Measurements from ENCODE around the gene ELFN1. TPM values are rescaled to one million over a fixed set of nuclear protein-coding genes. Genes with fewer than 3 reads are reported as not detected.

The ELFN1 gene
- total RNA-seq, 1 donor from 2014 or later = 4.3 TPM

DNA sequence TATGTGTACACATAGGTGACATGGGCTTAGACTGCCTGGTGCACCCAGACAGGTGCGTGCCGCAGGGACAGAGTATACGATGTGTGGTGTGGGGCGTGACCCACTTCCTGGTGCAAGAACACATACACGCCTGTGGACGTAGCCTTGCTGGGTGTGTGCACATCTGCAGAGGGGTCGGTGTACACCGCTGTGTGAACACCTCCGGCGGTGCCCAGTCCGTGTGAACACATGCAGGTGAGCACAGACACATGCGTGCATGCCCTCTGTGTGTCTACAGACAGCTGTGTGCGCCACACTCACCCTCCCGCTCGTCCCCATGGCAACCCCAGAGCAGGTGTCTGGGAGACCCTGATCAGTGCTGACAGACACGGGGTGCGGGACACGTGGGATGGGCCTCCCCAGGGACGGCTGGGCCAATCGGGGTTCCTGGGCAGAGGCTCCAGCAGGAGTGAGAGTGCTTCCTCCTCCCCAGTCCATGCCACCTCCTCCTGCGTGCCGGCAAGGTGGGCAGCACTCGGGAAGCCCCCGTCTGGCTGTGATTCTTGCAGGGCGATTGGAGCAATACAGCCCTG lies 23.4 kb downstream of the ELFN1 start:
- Histone ChIP-seq H3K4me3 (no peak overlapping the region), H3K27ac (no peak overlapping the region), H3K4me1 (no peaks in the 10 kb centered on the region), H3K9me3 (no peaks in the 10 kb centered on the region), H3K36me3 (no peaks in the 10 kb centered on the region), H3K27me3 (peaks cover 12% of the 10 kb centered on the region)
- DNase-seq = peak; percentile 60
- TF ChIP-seq CTCF (IDR thresholded peaks at IDR 0.05) = no peak
- intact Hi-C loops (cut with DNase I) = no loop called here
- ATAC-seq = no peak

GRCh38 chr7:1693991-1694524 lies 24.0 kb downstream of the ELFN1 start:
- Histone ChIP-seq H3K36me3 (no peaks in the 10 kb centered on the region), H3K27me3 (peaks cover 10% of the 10 kb centered on the region), H3K4me3 (no peak overlapping the region), H3K27ac (no peak overlapping the region), H3K9me3 (no peaks in the 10 kb centered on the region), H3K4me1 (no peaks in the 10 kb centered on the region)
- no peak for ATAC-seq
- intact Hi-C loops (cut with DNase I) = no loop called here
- peak; percentile 53 for DNase-seq
- no peak for TF ChIP-seq CTCF (IDR thresholded peaks at IDR 0.05)

GRCh38 chr7:1694611-1695511 lies 24.8 kb downstream of the ELFN1 start:
- intact Hi-C loops (cut with DNase I) = no loop called here
- Histone ChIP-seq H3K27me3 (peaks cover 4% of the 10 kb centered on the region), H3K4me3 (no peak overlapping the region), H3K36me3 (no peaks in the 10 kb centered on the region), H3K27ac (no peak overlapping the region), H3K4me1 (no peaks in the 10 kb centered on the region), H3K9me3 (no peaks in the 10 kb centered on the region)
- ATAC-seq = no peak
- DNase-seq = peak; percentile 54
- TF ChIP-seq CTCF (IDR thresholded peaks at IDR 0.05) = no peak

DNA sequence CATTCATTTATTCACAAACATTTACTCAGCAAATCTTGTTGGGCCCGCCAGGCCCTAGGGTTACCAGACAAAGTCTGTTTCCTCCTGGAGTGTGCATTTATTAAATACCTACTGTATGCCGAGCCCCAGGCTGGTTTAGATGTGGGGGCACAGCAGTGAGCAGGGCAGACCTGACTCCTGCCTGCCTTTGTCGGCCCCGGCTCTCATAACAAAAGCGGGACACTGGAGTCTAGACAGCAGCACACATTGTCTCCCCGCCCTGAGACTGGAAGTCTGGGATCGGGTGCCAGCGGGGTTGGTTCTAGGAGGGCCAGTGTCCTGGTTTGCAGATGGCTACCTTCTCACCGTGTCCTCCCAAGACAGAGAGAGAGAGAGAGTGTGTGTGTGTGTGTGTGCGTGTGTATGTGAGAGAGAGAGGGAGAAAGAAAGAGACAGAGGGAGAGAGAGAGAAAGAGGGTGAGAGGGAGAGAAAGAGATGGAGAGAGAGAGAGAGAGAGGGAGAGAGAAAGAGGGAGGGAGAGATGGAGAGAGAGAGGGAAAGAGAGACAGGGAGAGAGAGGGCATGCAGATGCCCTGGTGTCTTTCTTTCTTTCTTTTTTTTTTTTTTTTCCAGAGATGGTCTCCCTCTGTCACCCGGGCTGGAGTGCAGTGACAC lies 25.9 kb downstream of the ELFN1 start:
- ATAC-seq (no peak), DNase-seq (peak; percentile 53)
- no peak overlapping the region for H3K4me3 ChIP-seq
- no peaks in the 10 kb centered on the region for H3K9me3 ChIP-seq
- H3K4me1 ChIP-seq = no peaks in the 10 kb centered on the region
- H3K36me3 ChIP-seq = no peaks in the 10 kb centered on the region
- H3K27me3 ChIP-seq = peaks cover 4% of the 10 kb centered on the region
- intact Hi-C loops (cut with DNase I) = no loop called here
- no peak for TF ChIP-seq CTCF (IDR thresholded peaks at IDR 0.05)
- H3K27ac ChIP-seq = no peak overlapping the region

GRCh38 chr7:1696671-1697498 lies 26.8 kb downstream of the ELFN1 start:
- Histone ChIP-seq H3K4me3 (no peak overlapping the region), H3K36me3 (no peaks in the 10 kb centered on the region), H3K4me1 (no peaks in the 10 kb centered on the region), H3K27ac (no peak overlapping the region), H3K9me3 (no peaks in the 10 kb centered on the region), H3K27me3 (peaks cover 4% of the 10 kb centered on the region)
- DNase-seq (peak; percentile 55), ATAC-seq (peak; percentile 17)
- intact Hi-C loops (cut with DNase I) = no loop called here
- TF ChIP-seq CTCF (IDR thresholded peaks at IDR 0.05) = no peak
